Measurements from ENCODE around the gene MDC1.

Gene MDC1

GRCh38 chr6:30705620-30706019, 11.5 kb downstream of the MDC1 start:
- DNase-seq, result no peak

GRCh38 chr6:30703821-30704220, 13.3 kb downstream of the MDC1 start:
- no peak for DNase-seq

- no peak for DNase-seq
Measured at GRCh38 chr6:30703011-30703410, 14.1 kb downstream of the MDC1 start.

- no peak for DNase-seq
Measured at GRCh38 chr6:30700340-30700739, 16.7 kb downstream of the MDC1 start.

GRCh38 chr6:30696432-30696831, 20.6 kb downstream of the MDC1 start:
- DNase-seq, result no peak

- no peak for DNase-seq
Measured at GRCh38 chr6:30691208-30691847, 25.8 kb downstream of the MDC1 start.

GRCh38 chr6:30690403-30691207, 26.5 kb downstream of the MDC1 start, which contains the start of gene NRM:
Gene NRM, minus strand, starts transcription at chr6:30690984. Its CDS starts 10 bp downstream, at chr6:30690974.
- peak in 55 of 58 donors; percentile 16 to 90 (median 73) for DNase-seq

GRCh38 chr6:30689985-30690384, 27.1 kb downstream of the MDC1 start:
- no peak for DNase-seq

- DNase-seq, result no peak
Measured at GRCh38 chr6:30689022-30689865, 27.8 kb downstream of the MDC1 start.

- no peak for DNase-seq
Measured at GRCh38 chr6:30688569-30688968, 28.5 kb downstream of the MDC1 start.

GRCh38 chr6:30687659-30688431, 29.2 kb downstream of the MDC1 start:
- peak in 20 of 58 donors; percentile 1 to 44 (median 23) for DNase-seq

GRCh38 chr6:30686908-30687658, 30.0 kb downstream of the MDC1 start:
- DNase-seq, result peak in 54 of 58 donors; percentile 12 to 78 (median 56)

GRCh38 chr6:30686009-30686907, 30.8 kb downstream of the MDC1 start, which contains the start of gene PPP1R18:
Gene PPP1R18, minus strand, starts transcription at chr6:30686645. Its CDS starts 627 bp downstream, at chr6:30686018.
- peak in 43 of 58 donors; percentile 8 to 65 (median 43) for DNase-seq

- DNase-seq, result no peak
Measured at GRCh38 chr6:30685157-30686008, 31.7 kb downstream of the MDC1 start.

GRCh38 chr6:30684386-30685156, 32.5 kb downstream of the MDC1 start:
- DNase-seq, result peak in 15 of 58 donors; percentile 2 to 32 (median 14)

- DNase-seq, result peak in 1 of 58 donors; percentile 5
Measured at GRCh38 chr6:30683980-30684338, 33.1 kb downstream of the MDC1 start.
